GM12865 (cell line): ENCODE results near the gene TESK1.
"Not testable (repeated sequence)": the region's sequence is repeated elsewhere in the genome, so short reads cannot be mapped to it uniquely, and the experiment has no call there.

Source experiments
- DNase-seq: peaks from one replicate; pipeline ENCODE4 v3.0.0; 2010; ENCODE audit warnings: low read depth
- H3K4me3 ChIP-seq: 2 replicates; pipeline ENCODE4 v1.5.1; 2011; ENCODE audit warnings: mild to moderate bottlenecking, low read depth, low read length, control low read depth
- CTCF ChIP-seq: IDR thresholded peaks from 2 replicates; pipeline ENCODE4 v1.5.1; 2011; ENCODE audit warnings: low read length, control low read depth, low read depth, inconsistent platforms; ENCODE audit not compliant: insufficient read depth; ENCODE audit errors: missing control alignments

Gene TESK1

GRCh38 chr9:35643046-35643445 lies 38.0 kb downstream of the TESK1 start:
- TF ChIP-seq CTCF: no peak
- H3K4me3 ChIP-seq: no peak overlapping the region
- DNase-seq: no peak

GRCh38 chr9:35645736-35646135 lies 40.7 kb downstream of the TESK1 start:
- H3K4me3 ChIP-seq: peak overlapping the region; percentile 82
- not testable (repeated sequence) for DNase-seq

- TF ChIP-seq CTCF: no peak
- DNase-seq: no peak
- H3K4me3 ChIP-seq: peak overlapping the region; percentile 82
Measured at GRCh38 chr9:35646153-35646532, 41.1 kb downstream of the TESK1 start.

GRCh38 chr9:35646533-35647265 lies 41.6 kb downstream of the TESK1 start:
- peak; percentile 98 for TF ChIP-seq CTCF

GRCh38 chr9:35649431-35650340 lies 44.6 kb downstream of the TESK1 start:
- peak; percentile 54 for DNase-seq
- no peak for TF ChIP-seq CTCF
- H3K4me3 ChIP-seq: peak overlapping the region; percentile 78

More at GRCh38 chr9:35646533-35647265, 41.6 kb downstream of the TESK1 start:
- H3K4me3 ChIP-seq: peak overlapping the region; percentile 82
- peak; percentile 95 for DNase-seq

- peak within 1 kb of the TSS; percentile 78 for H3K4me3 ChIP-seq
- no peak for TF ChIP-seq CTCF
- DNase-seq: peak; percentile 57
Measured at GRCh38 chr9:35650341-35651158, 45.5 kb downstream of the TESK1 start, which contains the start of gene SIT1. Gene SIT1 (minus strand): TSS chr9:35650931. CDS start chr9:35650853, 78 bp downstream.
